Karpas-422 (cell line): ENCODE results near the gene SH3BP2. TPM values are rescaled to one million over a fixed set of nuclear protein-coding genes. Genes with fewer than 3 reads are reported as not detected.

Experiments used
- DNase-seq: peaks from one replicate; pipeline ENCODE4 v3.0.0-alpha.2; 2015
- H2AFZ ChIP-seq: fragments of 200-600 bp; sonication (generic); 2 replicates; pipeline ENCODE4 v1.6.1; 2014; ENCODE audit warnings: antibody characterized with exemption, low read length, mixed read lengths
- H3K27ac ChIP-seq: fragments of 200-600 bp; sonication (generic); 2 replicates; pipeline ENCODE4 v1.5.1; 2014; ENCODE audit warnings: mild to moderate bottlenecking, low read length, moderate library complexity
- H3K27me3 ChIP-seq: fragments of 200-600 bp; sonication (generic); 2 replicates; pipeline ENCODE4 v1.6.1; 2014; ENCODE audit warnings: low read length, mixed read lengths
- H3K36me3 ChIP-seq: fragments of 200-600 bp; sonication (generic); 2 replicates; pipeline ENCODE4 v1.6.1; 2014; ENCODE audit warnings: low read length, mixed read lengths; ENCODE audit not compliant: insufficient read depth
- H3K4me1 ChIP-seq: fragments of 200-600 bp; sonication (generic); 2 replicates; pipeline ENCODE4 v1.6.1; 2014; ENCODE audit warnings: mild to moderate bottlenecking, low read length, mixed read lengths
- H3K4me2 ChIP-seq: fragments of 200-600 bp; sonication (generic); 2 replicates; pipeline ENCODE4 v1.6.1; 2014; ENCODE audit warnings: low read length, low read depth, mild to moderate bottlenecking; ENCODE audit not compliant: poor library complexity, severe bottlenecking
- H3K4me3 ChIP-seq: fragments of 200-600 bp; sonication (generic); 2 replicates; pipeline ENCODE4 v1.5.1; 2014; ENCODE audit warnings: mild to moderate bottlenecking, antibody characterized with exemption, low read length, mixed read lengths
- H3K79me2 ChIP-seq: fragments of 200-600 bp; sonication (generic); 2 replicates; pipeline ENCODE4 v1.6.1; 2014; ENCODE audit warnings: mild to moderate bottlenecking, low read length, mixed read lengths
- H3K9ac ChIP-seq: fragments of 200-600 bp; sonication (generic); 2 replicates; pipeline ENCODE4 v1.6.0; 2014; ENCODE audit warnings: low read length
- H3K9me2 ChIP-seq: fragments of 200-600 bp; sonication (generic), shearing (Covaris generic); replicated peaks from 2 replicates; pipeline ENCODE4 v1.6.0; 2014; ENCODE audit warnings: mild to moderate bottlenecking, low read length, moderate library complexity; ENCODE audit not compliant: insufficient read depth
- H3K9me3 ChIP-seq: fragments of 300-700, 200-600 bp; sonication (generic); 2 replicates; pipeline ENCODE4 v1.6.1; 2014; ENCODE audit warnings: low read length, mixed read lengths
- H4K20me1 ChIP-seq: fragments of 200-600 bp; sonication (generic); 2 replicates; pipeline ENCODE4 v1.6.1; 2014; ENCODE audit warnings: mild to moderate bottlenecking, antibody characterized with exemption, low read length, low read depth; ENCODE audit not compliant: insufficient read depth
- total RNA-seq: library from RNA; depleted of rRNA; stranded (reverse); fragments of >200 nt; shearing (Covaris generic); gene quantifications from 2 replicates; pipeline ENCODE4 v1.2.3, GENCODE V29; 2014; ENCODE audit warnings: low replicate concordance

SH3BP2 gene
- total RNA-seq, 1 experiment from 2014 or later, result 17.2 TPM

- Histone ChIP-seq H3K36me3 (no peaks in the 10 kb centered on the region), H4K20me1 (0 out of 2 replicates have a peak, but pooled peaks cover 10% of the 10 kb centered on the region)
Observed at GRCh38 chr4:2833671-2834000, 40.8 kb downstream of the SH3BP2 start.

GRCh38 chr4:2834001-2834921, 41.4 kb downstream of the SH3BP2 start:
- Histone ChIP-seq H3K4me1 (peaks cover 62% of the 10 kb centered on the region), H3K9me2 (no peaks in the 10 kb centered on the region), H3K4me2 (peak overlapping the region; percentile 42), H4K20me1 (0 out of 2 replicates have a peak, but pooled peaks cover 10% of the 10 kb centered on the region), H3K4me3 (no peak overlapping the region), H3K27ac (peak overlapping the region; percentile 62), H2AFZ (no peak overlapping the region), H3K27me3 (no peaks in the 10 kb centered on the region), H3K79me2 (no peaks in the 10 kb centered on the region), H3K36me3 (no peaks in the 10 kb centered on the region), H3K9ac (peak overlapping the region; percentile 23), H3K9me3 (no peaks in the 10 kb centered on the region)
- no peak for DNase-seq

More at GRCh38 chr4:2833671-2834000, 40.8 kb downstream of the SH3BP2 start:
- Histone ChIP-seq H3K4me1 (peaks cover 60% of the 10 kb centered on the region), H3K9me2 (no peaks in the 10 kb centered on the region), H3K4me2 (no peak overlapping the region), H3K9me3 (no peaks in the 10 kb centered on the region), H3K4me3 (no peak overlapping the region), H3K27ac (no peak overlapping the region), H3K27me3 (no peaks in the 10 kb centered on the region), H2AFZ (no peak overlapping the region), H3K9ac (no peak overlapping the region), H3K79me2 (no peaks in the 10 kb centered on the region)
- no peak for DNase-seq

GRCh38 chr4:2835978-2836377, 43.1 kb downstream of the SH3BP2 start:
- no peak overlapping the region for H3K27ac ChIP-seq
- H3K4me2 ChIP-seq, result no peak overlapping the region
- H3K4me3 ChIP-seq, result no peak overlapping the region
- H3K9ac ChIP-seq, result no peak overlapping the region
- H3K9me2 ChIP-seq, result no peaks in the 10 kb centered on the region
- H3K4me1 ChIP-seq, result peaks cover 62% of the 10 kb centered on the region
- DNase-seq, result no peak
- no peaks in the 10 kb centered on the region for H3K79me2 ChIP-seq
- H3K36me3 ChIP-seq, result no peaks in the 10 kb centered on the region; the same call in 1 of the 2 replicates
- 0 out of 2 replicates have a peak, but pooled peaks cover 10% of the 10 kb centered on the region for H4K20me1 ChIP-seq
- H3K27me3 ChIP-seq, result no peaks in the 10 kb centered on the region
- H2AFZ ChIP-seq, result no peak overlapping the region
- no peaks in the 10 kb centered on the region for H3K9me3 ChIP-seq

- Histone ChIP-seq H3K27me3 (no peaks in the 10 kb centered on the region), H3K9ac (no peak overlapping the region), H2AFZ (no peak overlapping the region), H4K20me1 (0 out of 2 replicates have a peak, but pooled peaks cover 9% of the 10 kb centered on the region), H3K4me1 (peaks cover 62% of the 10 kb centered on the region), H3K4me3 (no peak overlapping the region), H3K9me3 (no peaks in the 10 kb centered on the region), H3K27ac (no peak overlapping the region), H3K9me2 (no peaks in the 10 kb centered on the region), H3K4me2 (no peak overlapping the region), H3K79me2 (no peaks in the 10 kb centered on the region), H3K36me3 (no peaks in the 10 kb centered on the region; the same call in 1 of the 2 replicates)
- DNase-seq, result no peak
Observed at GRCh38 chr4:2836391-2836859, 43.5 kb downstream of the SH3BP2 start.

GRCh38 chr4:2837110-2837903, 44.4 kb downstream of the SH3BP2 start:
- Histone ChIP-seq H3K9ac (peak overlapping the region; percentile 59), H3K27ac (peak overlapping the region; percentile 24; the same call in 1 of the 2 replicates), H3K4me1 (peaks cover 54% of the 10 kb centered on the region), H3K4me2 (peak overlapping the region; percentile 67), H3K36me3 (no peaks in the 10 kb centered on the region; the same call in 1 of the 2 replicates), H3K4me3 (peak overlapping the region; percentile 52), H3K79me2 (no peaks in the 10 kb centered on the region), H2AFZ (no peak overlapping the region), H3K27me3 (no peaks in the 10 kb centered on the region), H3K9me2 (no peaks in the 10 kb centered on the region), H4K20me1 (0 out of 2 replicates have a peak, but pooled peaks cover 7% of the 10 kb centered on the region), H3K9me3 (no peaks in the 10 kb centered on the region)
- DNase-seq, result no peak

GRCh38 chr4:2837904-2838496, 45.1 kb downstream of the SH3BP2 start:
- peak; percentile 74 for DNase-seq
- H3K9me3 ChIP-seq, result no peaks in the 10 kb centered on the region
- H3K27me3 ChIP-seq, result no peaks in the 10 kb centered on the region
- H2AFZ ChIP-seq, result 0 out of 2 replicates have a peak overlapping the region, but pooled peaks have one; percentile 2
- 0 out of 2 replicates have a peak, but pooled peaks cover 6% of the 10 kb centered on the region for H4K20me1 ChIP-seq
- peaks cover 53% of the 10 kb centered on the region for H3K4me1 ChIP-seq
- H3K27ac ChIP-seq, result peak overlapping the region; percentile 24; the same call in 1 of the 2 replicates
- peak overlapping the region; percentile 67 for H3K4me2 ChIP-seq
- peak overlapping the region; percentile 52 for H3K4me3 ChIP-seq
- no peaks in the 10 kb centered on the region; the same call in 1 of the 2 replicates for H3K36me3 ChIP-seq
- peak overlapping the region; percentile 59 for H3K9ac ChIP-seq
- no peaks in the 10 kb centered on the region for H3K9me2 ChIP-seq
- no peaks in the 10 kb centered on the region for H3K79me2 ChIP-seq

GRCh38 chr4:2839060-2839459, 46.2 kb downstream of the SH3BP2 start:
- no peak overlapping the region for H3K4me3 ChIP-seq
- no peaks in the 10 kb centered on the region for H3K9me2 ChIP-seq
- no peaks in the 10 kb centered on the region for H3K79me2 ChIP-seq
- H3K9ac ChIP-seq, result no peak overlapping the region
- peaks cover 50% of the 10 kb centered on the region for H3K4me1 ChIP-seq
- no peak overlapping the region for H2AFZ ChIP-seq
- H3K27me3 ChIP-seq, result no peaks in the 10 kb centered on the region
- H4K20me1 ChIP-seq, result no peaks in the 10 kb centered on the region
- H3K36me3 ChIP-seq, result no peaks in the 10 kb centered on the region; the same call in 1 of the 2 replicates
- H3K4me2 ChIP-seq, result no peak overlapping the region
- no peak for DNase-seq
- no peak overlapping the region for H3K27ac ChIP-seq
- no peaks in the 10 kb centered on the region for H3K9me3 ChIP-seq
